ENCODE results near the gene NUCB2. TPM values are rescaled to one million over a fixed set of nuclear protein-coding genes. Genes with fewer than 3 reads are reported as not detected.

Gene NUCB2
- total RNA-seq, 1 donor from 2014 or later, result 101 TPM

- Histone ChIP-seq H3K9me3 (replicated peaks) (no peaks in the 10 kb centered on the region), H3K4me1 (peaks cover 22% of the 10 kb centered on the region), H3K4me3 (no peak overlapping the region), H3K27ac (replicated peaks) (no peak overlapping the region), H3K27me3 (ENCODE audit: low read depth) (no peaks in the 10 kb centered on the region), H3K36me3 (no peaks in the 10 kb centered on the region)
- intact Hi-C loops (cut with micrococcal nuclease), result no loop called here
- no peak for DNase-seq
- TF ChIP-seq, protein P1, sequence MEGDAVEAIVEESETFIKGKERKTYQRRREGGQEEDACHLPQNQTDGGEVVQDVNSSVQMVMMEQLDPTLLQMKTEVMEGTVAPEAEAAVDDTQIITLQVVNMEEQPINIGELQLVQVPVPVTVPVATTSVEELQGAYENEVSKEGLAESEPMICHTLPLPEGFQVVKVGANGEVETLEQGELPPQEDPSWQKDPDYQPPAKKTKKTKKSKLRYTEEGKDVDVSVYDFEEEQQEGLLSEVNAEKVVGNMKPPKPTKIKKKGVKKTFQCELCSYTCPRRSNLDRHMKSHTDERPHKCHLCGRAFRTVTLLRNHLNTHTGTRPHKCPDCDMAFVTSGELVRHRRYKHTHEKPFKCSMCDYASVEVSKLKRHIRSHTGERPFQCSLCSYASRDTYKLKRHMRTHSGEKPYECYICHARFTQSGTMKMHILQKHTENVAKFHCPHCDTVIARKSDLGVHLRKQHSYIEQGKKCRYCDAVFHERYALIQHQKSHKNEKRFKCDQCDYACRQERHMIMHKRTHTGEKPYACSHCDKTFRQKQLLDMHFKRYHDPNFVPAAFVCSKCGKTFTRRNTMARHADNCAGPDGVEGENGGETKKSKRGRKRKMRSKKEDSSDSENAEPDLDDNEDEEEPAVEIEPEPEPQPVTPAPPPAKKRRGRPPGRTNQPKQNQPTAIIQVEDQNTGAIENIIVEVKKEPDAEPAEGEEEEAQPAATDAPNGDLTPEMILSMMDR (IDR thresholded peaks at IDR 0.05; ENCODE audit: borderline replicate concordance), result no peak
Observed at GRCh38 chr11:17273211-17273610, 3.3 kb upstream of the NUCB2 start.

- DNase-seq, result no peak
- no peaks in the 10 kb centered on the region for H3K36me3 ChIP-seq
- no peak overlapping the region for H3K27ac ChIP-seq (replicated peaks)
- no peaks in the 10 kb centered on the region for H3K9me3 ChIP-seq (replicated peaks)
- no peaks in the 10 kb centered on the region for H3K27me3 ChIP-seq (ENCODE audit: low read depth)
- intact Hi-C loops (cut with micrococcal nuclease), result no loop called here
- H3K4me1 ChIP-seq, result peaks cover 22% of the 10 kb centered on the region
- H3K4me3 ChIP-seq, result no peak overlapping the region
- TF ChIP-seq, protein P1 (IDR thresholded peaks at IDR 0.05; ENCODE audit: borderline replicate concordance), result no peak
Observed at GRCh38 chr11:17273668-17274282, 2.8 kb upstream of the NUCB2 start.

DNA sequence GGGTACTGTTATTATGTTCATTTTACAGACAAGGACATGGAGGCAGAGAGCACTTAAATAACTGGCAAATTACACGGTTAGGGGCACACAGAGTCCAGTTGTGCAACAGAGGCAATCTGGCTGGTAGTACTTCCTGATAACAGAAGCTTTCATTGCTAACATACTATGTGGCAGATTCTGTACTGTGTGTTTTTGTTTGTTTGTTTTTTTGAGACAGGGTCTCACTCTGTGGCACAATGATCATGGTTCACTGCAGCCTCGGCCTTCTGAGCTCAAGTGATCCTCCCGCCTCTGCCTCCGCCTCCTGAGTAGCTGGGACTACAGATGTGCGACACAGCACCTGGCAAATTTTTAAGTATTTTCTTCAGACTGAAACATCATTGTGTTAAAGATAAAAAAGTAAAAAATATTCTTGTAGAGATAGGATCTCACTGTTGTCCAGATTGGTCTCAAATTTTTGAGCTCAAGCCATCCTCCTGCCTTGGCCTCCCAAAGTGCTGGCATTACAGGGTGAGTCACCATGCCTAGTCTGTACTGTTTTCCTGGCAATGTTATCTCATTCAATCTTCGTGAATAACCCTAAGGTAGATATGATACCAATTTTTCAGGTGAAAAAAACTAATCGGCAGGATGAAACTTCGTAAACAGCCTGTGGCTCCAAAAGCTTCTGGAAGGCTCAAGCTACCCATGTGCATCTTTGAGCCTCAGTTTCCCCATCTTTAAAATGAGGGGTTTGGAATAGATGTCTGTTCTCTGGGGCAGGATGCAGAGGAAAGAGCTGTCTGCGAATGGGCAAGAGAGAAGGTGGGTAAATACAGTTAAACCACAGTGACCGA, 921 bp upstream of the NUCB2 start:
- no peaks in the 10 kb centered on the region for H3K36me3 ChIP-seq
- no peak for DNase-seq

DNA sequence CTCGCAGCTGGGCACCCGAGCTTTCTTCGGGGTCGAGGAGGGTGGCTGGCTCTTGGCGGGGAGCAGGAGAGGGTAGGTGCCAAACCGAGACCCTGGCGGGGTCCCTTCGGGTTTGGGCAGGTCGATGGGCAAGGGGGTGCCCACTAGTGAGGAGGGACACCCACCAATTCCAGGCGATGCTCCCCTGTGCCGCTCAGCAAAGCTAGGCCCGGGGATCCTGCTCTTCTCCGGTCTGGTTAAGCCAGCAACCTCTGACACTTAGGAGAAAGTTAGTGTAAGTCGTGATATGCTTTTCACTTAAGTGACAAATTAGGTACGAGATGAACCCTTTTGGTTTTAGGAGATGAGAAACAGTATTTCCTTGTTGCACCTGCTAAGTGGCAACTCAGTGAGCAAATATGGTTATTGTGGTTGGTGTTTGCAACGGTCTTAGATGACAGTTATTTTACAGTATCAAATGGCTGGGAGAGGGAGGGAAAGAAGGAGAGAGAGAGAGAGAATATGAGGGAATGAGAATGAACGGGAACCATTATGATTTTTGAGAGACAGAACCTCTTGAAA, 565 bp downstream of the NUCB2 start:
- H3K4me1 ChIP-seq, result peaks cover 31% of the 10 kb centered on the region
- TF ChIP-seq, protein P1 (IDR thresholded peaks at IDR 0.05; ENCODE audit: borderline replicate concordance), result no peak
- DNase-seq, result no peak
- peak overlapping the region; percentile 93 for H3K27ac ChIP-seq (replicated peaks)
- no peaks in the 10 kb centered on the region for H3K27me3 ChIP-seq (ENCODE audit: low read depth)
- H3K36me3 ChIP-seq, result no peaks in the 10 kb centered on the region
- no peaks in the 10 kb centered on the region for H3K9me3 ChIP-seq (replicated peaks)
- intact Hi-C loops (cut with micrococcal nuclease), result no loop called here
- H3K4me3 ChIP-seq, result peak overlapping the region; percentile 83

More for the DNA sequence above, 921 bp upstream of the NUCB2 start:
- TF ChIP-seq, protein P1 (IDR thresholded peaks at IDR 0.05; ENCODE audit: borderline replicate concordance), result no peak
- H3K27me3 ChIP-seq (ENCODE audit: low read depth), result no peaks in the 10 kb centered on the region
- peak overlapping the region; percentile 83 for H3K4me3 ChIP-seq
- intact Hi-C loops (cut with micrococcal nuclease), result no loop called here
- H3K9me3 ChIP-seq (replicated peaks), result no peaks in the 10 kb centered on the region
- H3K27ac ChIP-seq (replicated peaks), result peak overlapping the region; percentile 93
- peaks cover 31% of the 10 kb centered on the region for H3K4me1 ChIP-seq

DNA sequence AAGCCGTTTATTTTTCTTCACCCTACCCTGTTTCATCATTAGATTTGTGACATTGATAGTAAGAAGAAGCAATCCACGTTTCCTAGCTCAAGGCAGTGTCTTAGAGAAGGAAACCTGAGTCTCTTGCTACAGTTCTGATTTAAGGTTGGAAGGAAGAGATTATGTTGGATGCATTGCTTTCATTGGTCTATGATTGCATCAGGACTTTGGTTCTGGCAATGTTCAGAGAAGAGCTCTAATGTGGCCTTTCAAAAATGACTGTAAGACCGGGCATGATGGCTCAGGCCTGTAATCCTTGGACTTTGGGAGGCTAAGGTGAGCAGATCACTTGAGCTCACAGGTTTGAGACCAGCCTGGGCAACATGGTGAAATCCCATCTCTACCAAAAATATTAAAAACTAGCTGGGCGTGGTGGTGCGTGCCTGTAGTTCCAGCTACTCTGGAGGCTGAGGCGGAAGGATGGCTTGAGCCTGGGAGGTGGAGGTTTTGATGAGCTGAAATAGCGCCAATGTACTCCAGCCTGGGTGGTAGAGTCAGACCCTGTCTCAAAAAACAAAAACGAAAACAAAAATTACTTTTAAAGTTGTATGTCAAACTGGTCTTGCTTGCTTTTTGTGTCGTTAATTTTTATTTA, 4.1 kb downstream of the NUCB2 start:
- H3K36me3 ChIP-seq, result peaks cover 26% of the 10 kb centered on the region
- peaks cover 31% of the 10 kb centered on the region for H3K4me1 ChIP-seq
- intact Hi-C loops (cut with micrococcal nuclease), result no loop called here
- no peaks in the 10 kb centered on the region for H3K27me3 ChIP-seq (ENCODE audit: low read depth)
- H3K27ac ChIP-seq (replicated peaks), result no peak overlapping the region
- H3K4me3 ChIP-seq, result no peak overlapping the region
- no peak for DNase-seq
- no peaks in the 10 kb centered on the region for H3K9me3 ChIP-seq (replicated peaks)
- TF ChIP-seq, protein P1 (IDR thresholded peaks at IDR 0.05; ENCODE audit: borderline replicate concordance), result no peak

Data from left ventricle myocardium inferior (tissue), 1 donor.